Fibroblast of lung (primary cell): ENCODE results near the gene SYT3. TPM values are rescaled to one million over a fixed set of nuclear protein-coding genes. Genes with fewer than 3 reads are reported as not detected.

ENCODE experiments used
- DNase-seq, 2 donors: peaks; one replicate each; pipeline versions ENCODE4 v3.0.0 to v3.0.0-alpha.2; 2010; ENCODE audit warnings: low read depth in 2 of 2
- H2AFZ ChIP-seq: 2 replicates; pipeline ENCODE4 v1.5.1; 2012; ENCODE audit warnings: low read length, control low read depth, inconsistent platforms
- H3K27ac ChIP-seq: 2 replicates; pipeline ENCODE4 v1.5.1; 2011; ENCODE audit warnings: low read length, control low read depth; ENCODE audit not compliant: insufficient read depth
- H3K27me3 ChIP-seq: 2 replicates; pipeline ENCODE4 v1.5.1; 2011; ENCODE audit warnings: mild to moderate bottlenecking, low read length; ENCODE audit not compliant: control insufficient read depth, insufficient read depth
- H3K36me3 ChIP-seq: 2 replicates; pipeline ENCODE4 v1.5.1; 2011; ENCODE audit warnings: low read length; ENCODE audit not compliant: control insufficient read depth, insufficient read depth
- H3K4me1 ChIP-seq: 2 replicates; pipeline ENCODE4 v1.5.1; 2011; ENCODE audit warnings: low read length; ENCODE audit not compliant: control insufficient read depth, insufficient read depth; ENCODE audit errors: extremely low read depth
- H3K4me2 ChIP-seq: 2 replicates; pipeline ENCODE4 v1.5.1; 2011; ENCODE audit warnings: low read length, control low read depth; ENCODE audit not compliant: insufficient read depth; ENCODE audit errors: extremely low read depth
- H3K4me3 ChIP-seq, 4 experiments: fragments of 200-600 bp in 1 of 4; sonication (generic) in 1 of 4; replicated peaks in 1 of 4; 2 replicates each; pipeline ENCODE4 v1.5.1; 2011 to 2016; ENCODE audit warnings: low read length in 4 of 4, low read depth in 3 of 4, mild to moderate bottlenecking in 3 of 4, control low read depth in 2 of 4, inconsistent platforms in 1 of 4, mixed read lengths in 1 of 4; ENCODE audit not compliant: insufficient read depth in 1 of 4; ENCODE audit errors: control extremely low read depth in 1 of 4
- H3K79me2 ChIP-seq: 2 replicates; pipeline ENCODE4 v1.5.1; 2012; ENCODE audit warnings: mild to moderate bottlenecking, low read length, inconsistent platforms; ENCODE audit not compliant: control insufficient read depth, insufficient read depth
- H3K9ac ChIP-seq: 2 replicates; pipeline ENCODE4 v1.5.1; 2011; ENCODE audit warnings: mild to moderate bottlenecking, low read length, control low read depth; ENCODE audit not compliant: insufficient read depth
- H3K9me3 ChIP-seq: 2 replicates; pipeline ENCODE4 v1.5.1; 2012; ENCODE audit warnings: low read depth, low read length; ENCODE audit not compliant: control insufficient read depth, insufficient read depth
- H4K20me1 ChIP-seq: 2 replicates; pipeline ENCODE4 v1.5.1; 2011; ENCODE audit warnings: low read length; ENCODE audit not compliant: control insufficient read depth, insufficient read depth; ENCODE audit errors: extremely low read depth
- EZH2 ChIP-seq: IDR thresholded peaks from 2 replicates; pipeline ENCODE4 v1.5.1; 2012; ENCODE audit warnings: low read length, control low read depth, mild to moderate bottlenecking; ENCODE audit errors: missing control alignments
- polyA plus RNA-seq, 2 donors: library from polyadenylated mRNA; depleted of rRNA in 1 of 2; stranded (reverse) in 1 of 2; unstranded in 1 of 2; fragments of >200 nt; gene quantifications; 2 replicates each; pipeline ENCODE4 v1.2.1, GENCODE V29; 2011 to 2012; ENCODE audit warnings: missing spikeins in 1 of 2
- total RNA-seq: library from RNA; depleted of rRNA; stranded (reverse); fragments of >200 nt; gene quantifications from 2 replicates; pipeline ENCODE4 v1.2.1, GENCODE V29; 2014
- TF ChIP-seq, protein P1 (sequence below), 2 donors: IDR thresholded peaks in 1 of 2; conservative IDR thresholded peaks in 1 of 2; 1 replicate in 1 of 2; 2 replicates in 1 of 2; pipeline ENCODE4 v1.5.1; 2011 to 2012; ENCODE audit warnings: low read length in 2 of 2, control low read depth in 1 of 2, inconsistent platforms in 1 of 2, low read depth in 1 of 2, mild to moderate bottlenecking in 1 of 2

Gene SYT3
- total and polyA plus RNA-seq, 2 donors (not counting 1 experiment from before 2014, with no cell fraction given): not detected

DNA sequence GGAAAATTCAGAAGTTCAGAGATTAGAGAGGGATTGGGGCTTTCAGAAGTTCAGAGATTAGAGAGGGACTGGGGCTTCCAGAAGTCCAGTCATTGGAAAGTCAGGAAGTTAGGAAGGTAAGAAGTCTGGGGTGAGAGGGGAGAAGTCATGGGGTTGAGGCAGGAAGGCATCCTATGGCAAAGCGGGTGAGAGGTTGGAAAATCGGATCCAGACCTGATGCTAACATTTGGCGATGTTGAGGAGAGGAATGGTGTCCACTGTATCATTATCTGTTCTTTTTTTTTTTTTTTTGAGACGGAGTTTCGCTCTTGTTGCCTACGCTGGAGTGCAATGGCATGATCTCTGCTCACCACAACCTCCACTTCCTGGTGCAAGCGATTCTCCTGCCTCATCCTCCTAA is 11.1 kb downstream of the SYT3 start:
- Histone ChIP-seq H3K4me2 (no peak overlapping the region), H3K27ac (no peak overlapping the region), H3K9ac (no peak overlapping the region), H3K79me2 (no peaks in the 10 kb centered on the region), H3K4me1 (no peaks in the 10 kb centered on the region), H2AFZ (no peak overlapping the region), H3K4me3 (no peak overlapping the region), H3K27me3 (no peaks in the 10 kb centered on the region), H3K9me3 (no peaks in the 10 kb centered on the region), H4K20me1 (no peaks in the 10 kb centered on the region), H3K36me3 (no peaks in the 10 kb centered on the region)
- no peak for DNase-seq
- TF ChIP-seq, protein P1, sequence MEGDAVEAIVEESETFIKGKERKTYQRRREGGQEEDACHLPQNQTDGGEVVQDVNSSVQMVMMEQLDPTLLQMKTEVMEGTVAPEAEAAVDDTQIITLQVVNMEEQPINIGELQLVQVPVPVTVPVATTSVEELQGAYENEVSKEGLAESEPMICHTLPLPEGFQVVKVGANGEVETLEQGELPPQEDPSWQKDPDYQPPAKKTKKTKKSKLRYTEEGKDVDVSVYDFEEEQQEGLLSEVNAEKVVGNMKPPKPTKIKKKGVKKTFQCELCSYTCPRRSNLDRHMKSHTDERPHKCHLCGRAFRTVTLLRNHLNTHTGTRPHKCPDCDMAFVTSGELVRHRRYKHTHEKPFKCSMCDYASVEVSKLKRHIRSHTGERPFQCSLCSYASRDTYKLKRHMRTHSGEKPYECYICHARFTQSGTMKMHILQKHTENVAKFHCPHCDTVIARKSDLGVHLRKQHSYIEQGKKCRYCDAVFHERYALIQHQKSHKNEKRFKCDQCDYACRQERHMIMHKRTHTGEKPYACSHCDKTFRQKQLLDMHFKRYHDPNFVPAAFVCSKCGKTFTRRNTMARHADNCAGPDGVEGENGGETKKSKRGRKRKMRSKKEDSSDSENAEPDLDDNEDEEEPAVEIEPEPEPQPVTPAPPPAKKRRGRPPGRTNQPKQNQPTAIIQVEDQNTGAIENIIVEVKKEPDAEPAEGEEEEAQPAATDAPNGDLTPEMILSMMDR (conservative IDR thresholded peaks at IDR 0.05 in 1 of 2, IDR thresholded peaks at IDR 0.05 in 1 of 2; ENCODE audit: low read depth in 1 of 2, low read length in 2 of 2): no peak
- no peak for TF ChIP-seq EZH2

DNA sequence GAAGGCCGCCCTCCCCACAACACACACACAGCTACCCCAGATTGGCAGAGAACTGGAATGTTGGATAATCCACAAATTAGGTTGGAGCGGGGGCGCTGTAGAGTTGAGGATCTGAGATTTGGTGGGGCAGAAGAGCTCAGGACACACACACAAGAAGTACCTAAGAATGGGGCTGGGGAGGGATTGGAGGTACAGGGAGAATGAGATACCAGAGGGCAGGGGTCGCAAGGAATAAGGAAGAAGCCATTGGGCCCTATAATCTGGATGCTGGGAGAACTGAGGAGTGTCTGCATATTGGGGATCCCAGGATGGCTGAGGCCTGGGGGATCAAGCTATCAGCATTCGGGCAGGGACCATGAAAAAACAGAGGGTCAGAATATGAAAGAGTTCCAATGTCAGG is 11.5 kb downstream of the SYT3 start:
- H3K9ac ChIP-seq: no peak overlapping the region
- H3K79me2 ChIP-seq: no peaks in the 10 kb centered on the region
- H2AFZ ChIP-seq: no peak overlapping the region
- H3K27ac ChIP-seq: no peak overlapping the region
- no peak for DNase-seq
- TF ChIP-seq, protein P1 (conservative IDR thresholded peaks at IDR 0.05 in 1 of 2, IDR thresholded peaks at IDR 0.05 in 1 of 2; ENCODE audit: low read depth in 1 of 2, low read length in 2 of 2): no peak
- no peak for TF ChIP-seq EZH2
- H3K9me3 ChIP-seq: no peaks in the 10 kb centered on the region
- H3K4me1 ChIP-seq: no peaks in the 10 kb centered on the region
- H4K20me1 ChIP-seq: no peaks in the 10 kb centered on the region
- no peak overlapping the region for H3K4me3 ChIP-seq
- no peaks in the 10 kb centered on the region for H3K27me3 ChIP-seq
- no peak overlapping the region for H3K4me2 ChIP-seq
- H3K36me3 ChIP-seq: no peaks in the 10 kb centered on the region

DNA sequence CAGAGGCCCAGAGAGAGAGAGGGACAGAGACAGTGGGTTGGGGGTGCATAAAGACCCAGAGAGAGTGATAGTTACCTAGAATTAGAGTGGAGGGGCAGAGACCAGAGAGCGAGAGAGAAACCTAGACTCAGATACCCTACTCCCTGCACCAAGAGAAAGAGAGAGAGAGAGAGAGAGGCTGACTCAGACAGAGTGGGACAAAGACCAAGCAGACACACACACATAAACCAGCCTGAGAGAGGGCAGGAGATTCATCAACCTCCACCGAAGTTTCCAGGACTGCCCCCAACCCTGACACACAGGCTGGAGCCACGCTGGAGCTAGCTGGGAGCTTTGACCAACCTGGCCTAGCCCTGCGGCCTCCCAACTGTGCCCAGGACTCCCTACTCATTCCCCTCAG is 12.9 kb downstream of the SYT3 start:
- Histone ChIP-seq H3K36me3 (no peaks in the 10 kb centered on the region), H3K9me3 (no peaks in the 10 kb centered on the region), H3K4me2 (no peak overlapping the region), H3K9ac (no peak overlapping the region), H2AFZ (no peak overlapping the region), H3K4me3 (no peak overlapping the region), H3K79me2 (no peaks in the 10 kb centered on the region), H3K4me1 (no peaks in the 10 kb centered on the region), H3K27me3 (no peaks in the 10 kb centered on the region), H3K27ac (no peak overlapping the region), H4K20me1 (no peaks in the 10 kb centered on the region)
- DNase-seq: no peak
- no peak for TF ChIP-seq EZH2
- TF ChIP-seq, protein P1 (conservative IDR thresholded peaks at IDR 0.05 in 1 of 2, IDR thresholded peaks at IDR 0.05 in 1 of 2; ENCODE audit: low read depth in 1 of 2, low read length in 2 of 2): no peak
